ENCODE results near the gene HSPA1A. TPM values are rescaled to one million over a fixed set of nuclear protein-coding genes. Genes with fewer than 3 reads are reported as not detected.
"Not testable (repeated sequence)": the region's sequence is repeated elsewhere in the genome, so short reads cannot be mapped to it uniquely, and the experiment has no call there.

The HSPA1A gene
- total and polyA plus RNA-seq, 9 of the 15 experiments (the other 6 are each of a cell fraction or from before 2014, with no cell fraction given), result 2.2 to 273 (median 107) TPM

- TF ChIP-seq REST (IDR thresholded peaks at IDR 0.05; ENCODE audit: borderline replicate concordance), result not testable (repeated sequence)
- TF ChIP-seq REST (CRISPR knock-in tag; IDR thresholded peaks at IDR 0.05; ENCODE audit: low read depth) (0 out of 2 replicates have a peak, but pooled peaks have one; percentile 31), CBX1 (IDR thresholded peaks at IDR 0.05; ENCODE audit: low read depth) (peak; percentile 30; the same call in 1 of the 2 replicates), ZBTB33 (CRISPR knock-in tag; IDR thresholded peaks at IDR 0.05) (0 out of 2 replicates have a peak, but pooled peaks have one; percentile 10), TSC22D4 (tag; IDR thresholded peaks at IDR 0.05) (0 out of 2 replicates have a peak, but pooled peaks have one; percentile 9), OTX1 (CRISPR knock-in tag; IDR thresholded peaks at IDR 0.05) (peak; percentile 46; the same call in 1 of the 2 replicates), UBTF (IDR thresholded peaks at IDR 0.05; ENCODE audit: borderline replicate concordance in 1 of 2, low read depth in 2 of 2, low read length in 2 of 2) (0 out of 4 replicates have a peak, but pooled peaks have one; percentile 35 to 38), FOXO4 (CRISPR knock-in tag; IDR thresholded peaks at IDR 0.05) (peak; percentile 79; the same call in 1 of the 2 replicates), HDAC1 (IDR thresholded peaks at IDR 0.05) (0 out of 4 replicates have a peak, but pooled peaks of 1 of the 2 experiments have one; percentile 56), E2F4 (CRISPR knock-in tag; IDR thresholded peaks at IDR 0.05; ENCODE audit: low read depth) (peak; percentile 77; the same call in 1 of the 2 replicates), ZNF239 (CRISPR knock-in tag; IDR thresholded peaks at IDR 0.05) (peak; percentile 6; the same call in 1 of the 2 replicates)
Measured at GRCh38 chr6:31817929-31818511, 2.7 kb downstream of the HSPA1A start (continued).
